Measurements from ENCODE around the gene GHRHR.

GHRHR gene

GRCh38 chr7:30963842-30964241 is at the start of gene GHRHR:
Gene GHRHR (plus strand): TSS chr7:30963953. CDS start chr7:30964069, 116 bp downstream.
- H3K9me2 ChIP-seq (replicated peaks; ENCODE audit: control insufficient read depth, low read length): no peaks in the 10 kb centered on the region
- peaks cover 7% of the 10 kb centered on the region for H3K4me1 ChIP-seq (ENCODE audit: control insufficient read depth, low read length)
- no peaks in the 10 kb centered on the region for H3K9me3 ChIP-seq (ENCODE audit: control insufficient read depth, insufficient read depth, low read length)
- no peak within 1 kb of the TSS for H3K27ac ChIP-seq (ENCODE audit: low read depth, low read length)
- no peaks in the 10 kb centered on the region for H3K27me3 ChIP-seq (ENCODE audit: control insufficient read depth, low read length)
- no peak within 1 kb of the TSS for H3K4me2 ChIP-seq (ENCODE audit: low read length)
- TF ChIP-seq CTCF (IDR thresholded peaks at IDR 0.05; ENCODE audit: low read depth, low read length, poor library complexity, severe bottlenecking): no peak
- TF ChIP-seq EZH2phosphoT487 (IDR thresholded peaks at IDR 0.05; ENCODE audit: borderline replicate concordance, low read length): no peak
- H3F3A ChIP-seq (ENCODE audit: control insufficient read depth, insufficient read depth): no peaks in the 10 kb centered on the region
- no peak within 1 kb of the TSS for H3K4me3 ChIP-seq (ENCODE audit: low read length)
- no peaks in the 10 kb centered on the region for H4K20me1 ChIP-seq (ENCODE audit: control insufficient read depth, insufficient read depth, low read depth, low read length)
- no peaks in the 10 kb centered on the region for H3K79me2 ChIP-seq (ENCODE audit: control insufficient read depth, low read length)
- no peaks in the 10 kb centered on the region for H3K36me3 ChIP-seq (ENCODE audit: control insufficient read depth, low read length)

- TF ChIP-seq CTCF (IDR thresholded peaks at IDR 0.05; ENCODE audit: low read depth, low read length, poor library complexity, severe bottlenecking) (no peak), EZH2phosphoT487 (IDR thresholded peaks at IDR 0.05; ENCODE audit: borderline replicate concordance, low read length) (no peak)
- Histone ChIP-seq H3K9me2 (replicated peaks; ENCODE audit: control insufficient read depth, low read length) (no peaks in the 10 kb centered on the region), H3K4me3 (ENCODE audit: low read length) (no peak overlapping the region), H3K4me1 (ENCODE audit: control insufficient read depth, low read length) (peaks cover 3% of the 10 kb centered on the region; the same call in 1 of the 2 replicates), H3K36me3 (ENCODE audit: control insufficient read depth, low read length) (no peaks in the 10 kb centered on the region), H3K9me3 (ENCODE audit: control insufficient read depth, insufficient read depth, low read length) (no peaks in the 10 kb centered on the region), H3F3A (ENCODE audit: control insufficient read depth, insufficient read depth) (no peaks in the 10 kb centered on the region), H3K27me3 (ENCODE audit: control insufficient read depth, low read length) (no peaks in the 10 kb centered on the region), H3K79me2 (ENCODE audit: control insufficient read depth, low read length) (no peaks in the 10 kb centered on the region), H4K20me1 (ENCODE audit: control insufficient read depth, insufficient read depth, low read depth, low read length) (no peaks in the 10 kb centered on the region), H3K27ac (ENCODE audit: low read depth, low read length) (no peak overlapping the region), H3K4me2 (ENCODE audit: low read length) (no peak overlapping the region)
These were observed 49.2 kb upstream of the GHRHR start for GRCh38 chr7:30914596-30914995.

- no peaks in the 10 kb centered on the region for H3K36me3 ChIP-seq (ENCODE audit: control insufficient read depth, low read length)
- no peak overlapping the region for H3K27ac ChIP-seq (ENCODE audit: low read depth, low read length)
- H3K9me3 ChIP-seq (ENCODE audit: control insufficient read depth, insufficient read depth, low read length): no peaks in the 10 kb centered on the region
- no peaks in the 10 kb centered on the region for H4K20me1 ChIP-seq (ENCODE audit: control insufficient read depth, insufficient read depth, low read depth, low read length)
- no peaks in the 10 kb centered on the region for H3K9me2 ChIP-seq (replicated peaks; ENCODE audit: control insufficient read depth, low read length)
- H3K4me1 ChIP-seq (ENCODE audit: control insufficient read depth, low read length): peaks cover 3% of the 10 kb centered on the region; the same call in 1 of the 2 replicates
- no peaks in the 10 kb centered on the region for H3K79me2 ChIP-seq (ENCODE audit: control insufficient read depth, low read length)
- H3F3A ChIP-seq (ENCODE audit: control insufficient read depth, insufficient read depth): no peaks in the 10 kb centered on the region
- TF ChIP-seq CTCF (IDR thresholded peaks at IDR 0.05; ENCODE audit: low read depth, low read length, poor library complexity, severe bottlenecking) (no peak), EZH2phosphoT487 (IDR thresholded peaks at IDR 0.05; ENCODE audit: borderline replicate concordance, low read length) (no peak)
- H3K27me3 ChIP-seq (ENCODE audit: control insufficient read depth, low read length): no peaks in the 10 kb centered on the region
- H3K4me2 ChIP-seq (ENCODE audit: low read length): no peak overlapping the region
- no peak overlapping the region for H3K4me3 ChIP-seq (ENCODE audit: low read length)
These were observed 48.6 kb upstream of the GHRHR start for GRCh38 chr7:30915005-30915601.
